HG02884 (cell line): ENCODE data around the gene ARX.

Experiments
- ATAC-seq: cut with Tn5 transposase; IDR thresholded peaks from one replicate; pipeline ENCODE4 v1.9.1; 2021; ENCODE audit warnings: mild to moderate bottlenecking, moderate library complexity; ENCODE audit not compliant: unreplicated experiment

The ARX gene

DNA sequence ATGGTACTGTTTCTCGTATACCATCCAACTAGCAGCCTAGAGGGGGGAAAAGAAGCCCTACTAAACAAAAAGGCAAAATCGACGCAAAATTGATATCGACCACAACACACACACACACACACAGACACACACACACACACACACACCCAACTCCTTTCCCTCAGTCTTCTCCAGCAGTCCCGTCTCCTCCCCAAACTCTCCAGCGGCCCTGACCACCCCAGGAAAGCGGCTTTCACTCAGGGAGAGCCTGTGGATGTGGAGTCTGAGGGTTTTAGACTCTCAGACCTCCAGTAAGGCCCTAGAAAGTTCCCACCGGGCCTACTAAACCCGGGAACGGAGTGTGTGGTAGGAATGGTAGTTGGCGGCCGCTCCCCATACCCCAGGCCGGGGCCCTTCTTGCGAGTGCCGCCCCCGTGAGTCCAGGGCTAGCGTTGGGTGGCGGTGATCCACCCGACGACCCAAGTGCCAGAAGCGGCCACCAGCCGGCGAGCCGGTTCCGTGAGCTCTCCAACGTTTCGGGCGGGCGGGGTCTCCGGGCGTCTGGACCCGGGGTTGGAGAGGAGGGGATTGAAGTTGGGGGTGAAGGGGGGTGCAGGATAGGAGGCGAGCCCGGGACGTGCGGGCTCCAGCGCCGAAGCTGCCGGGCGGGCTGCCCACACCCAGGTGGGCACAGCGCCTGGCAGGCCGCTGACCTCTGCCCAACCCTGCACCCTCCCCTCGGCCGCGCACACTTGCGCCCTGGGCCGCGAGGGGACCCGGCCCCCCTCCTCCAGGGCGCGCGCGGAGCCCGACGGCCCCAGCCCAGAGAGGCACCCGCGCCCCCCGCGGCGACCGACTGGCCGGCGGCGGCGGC, 13.7 kb downstream of the ARX start:
- ATAC-seq: no peak

DNA sequence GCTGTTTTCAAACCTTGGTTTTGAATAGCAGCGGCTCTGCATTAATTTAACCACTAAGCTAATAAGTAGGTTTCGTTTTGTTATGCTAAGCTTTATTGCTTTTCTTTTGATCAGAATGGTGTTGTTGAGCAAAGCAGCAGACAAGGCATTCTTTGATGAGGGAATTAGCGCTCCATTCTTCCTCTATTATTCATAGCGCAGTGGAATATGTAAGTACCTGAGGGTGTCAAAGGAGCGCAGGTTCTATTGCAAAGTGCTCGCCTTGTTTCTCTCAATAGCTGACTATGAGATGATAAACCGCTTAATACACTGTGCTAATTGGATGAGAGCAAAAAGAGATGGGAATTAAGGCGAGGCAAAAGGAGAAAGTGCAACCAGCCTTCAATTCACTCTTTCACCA, 16.3 kb downstream of the ARX start:
- ATAC-seq: no peak

DNA sequence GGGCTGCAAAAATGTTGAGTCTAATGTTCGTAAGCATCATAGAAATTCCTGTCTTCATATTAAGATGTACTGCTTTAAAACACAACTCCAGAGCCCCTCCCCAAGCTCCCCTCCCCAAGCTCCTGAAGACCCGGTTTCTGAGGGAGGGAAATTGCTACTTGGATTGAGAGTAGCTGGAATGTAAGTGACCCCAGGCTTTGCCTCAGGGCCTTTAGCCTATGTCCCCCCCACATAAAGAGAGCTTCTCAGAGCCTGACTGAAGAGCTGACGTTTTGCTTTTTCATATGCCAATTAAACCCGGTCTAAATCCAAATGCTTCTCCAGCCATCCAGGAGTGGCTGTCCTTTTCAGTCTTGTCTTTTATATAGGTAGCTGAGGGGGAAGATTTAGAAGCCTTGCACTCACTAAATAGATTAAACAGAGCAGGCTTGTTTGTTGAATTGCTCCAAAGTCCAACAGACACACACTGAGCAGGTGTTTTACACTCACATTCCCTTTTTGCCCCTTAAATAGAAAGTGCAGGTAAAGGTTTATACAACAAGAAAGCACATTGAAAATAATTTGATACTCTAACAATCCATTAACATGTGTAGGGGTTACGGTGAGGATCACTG, 19.6 kb downstream of the ARX start:
- no peak for ATAC-seq

DNA sequence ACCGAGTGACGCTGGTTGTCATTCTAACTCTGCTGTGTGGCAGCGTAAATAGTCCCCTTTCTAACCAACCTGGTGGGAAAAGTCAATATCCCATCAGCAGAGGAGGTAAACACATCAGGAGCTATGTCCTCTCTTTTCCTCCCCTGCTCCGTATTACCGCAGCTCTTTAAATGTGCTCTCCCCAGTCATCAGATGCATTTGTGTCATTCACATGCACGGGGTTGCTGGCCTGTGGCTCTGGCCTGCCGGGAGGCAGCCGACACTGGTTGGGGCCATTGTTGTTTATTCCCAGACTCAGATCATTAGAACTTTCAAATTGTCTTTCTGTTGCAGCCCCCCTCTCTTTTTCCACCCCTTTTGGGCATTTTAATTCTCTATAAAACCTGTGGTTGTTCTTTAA, 21.9 kb downstream of the ARX start:
- no peak for ATAC-seq

DNA sequence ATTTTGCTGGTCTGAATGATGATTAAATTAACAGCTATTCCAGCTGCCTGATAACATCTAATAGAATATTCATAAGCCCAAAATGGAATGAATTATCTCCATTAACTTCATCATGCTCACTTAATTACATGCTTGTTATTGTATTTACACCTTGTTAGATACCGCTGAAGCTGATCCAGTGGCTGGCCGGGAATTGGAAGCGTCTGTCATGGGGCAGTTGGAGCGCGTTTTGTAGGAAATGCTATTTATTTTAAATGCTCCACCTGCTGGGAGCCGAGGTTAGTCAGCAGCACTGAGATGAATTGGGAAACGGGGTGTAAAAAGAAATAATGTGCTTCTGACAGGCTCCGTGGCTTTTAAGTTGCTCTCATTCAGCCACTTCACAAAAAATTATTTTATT, 25.2 kb downstream of the ARX start:
- no peak for ATAC-seq

DNA sequence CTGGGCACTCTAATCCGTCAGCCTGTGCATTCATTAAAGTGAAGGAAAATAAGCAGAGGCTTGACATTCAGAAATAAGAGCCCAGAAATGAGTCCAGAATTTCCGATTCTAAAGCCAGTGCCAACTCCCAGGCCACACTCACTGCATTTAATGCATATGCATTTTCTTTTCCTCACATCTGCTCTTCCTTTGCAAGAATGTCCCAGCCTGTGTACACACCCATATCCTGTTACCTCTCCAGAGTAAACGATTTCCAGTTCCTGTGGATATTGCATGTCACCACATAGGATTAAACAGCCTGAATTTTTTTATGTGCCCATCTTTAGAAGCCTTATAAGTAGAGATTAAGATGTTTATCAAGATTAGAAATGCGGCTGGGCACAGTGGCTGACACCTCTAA, 27.5 kb downstream of the ARX start:
- ATAC-seq: no peak

DNA sequence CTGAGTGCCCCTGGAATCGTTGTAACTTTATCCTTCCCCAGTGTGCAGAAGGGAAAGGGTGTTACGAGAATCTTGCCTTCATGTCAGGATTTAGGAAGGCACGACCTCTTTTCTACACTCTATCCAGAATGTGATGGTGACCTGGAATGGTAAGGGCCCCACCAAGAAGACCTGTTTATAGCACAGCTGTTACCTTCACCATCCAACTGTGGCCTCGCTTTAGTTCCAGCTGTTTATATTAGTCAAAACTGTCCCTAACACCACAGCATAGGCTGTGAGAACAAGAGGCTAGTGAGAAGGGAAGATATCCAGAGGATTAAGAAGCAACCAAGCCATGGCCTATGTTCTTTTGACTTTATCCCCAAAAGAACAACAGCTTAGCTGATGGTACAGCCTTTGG, 28.0 kb downstream of the ARX start:
- ATAC-seq: no peak

DNA sequence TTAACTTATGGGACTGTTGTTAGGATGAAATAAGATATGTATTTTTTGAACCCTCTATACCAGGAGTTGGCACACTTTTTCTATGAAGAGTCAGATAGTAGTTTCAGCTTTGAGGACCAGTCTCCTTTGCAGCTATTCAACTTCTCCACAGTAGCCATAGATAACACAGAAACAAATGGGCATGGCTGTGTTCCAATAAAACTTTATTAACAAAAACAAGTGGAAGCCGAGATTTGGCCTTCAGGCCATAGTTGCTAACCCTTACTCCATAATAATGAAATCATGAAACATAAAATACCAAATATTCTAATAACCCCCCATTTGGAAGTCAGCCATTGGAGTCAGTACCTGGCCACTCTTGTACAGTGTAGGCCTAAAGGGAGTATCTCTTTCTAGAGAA, 30.6 kb downstream of the ARX start:
- no peak for ATAC-seq

DNA sequence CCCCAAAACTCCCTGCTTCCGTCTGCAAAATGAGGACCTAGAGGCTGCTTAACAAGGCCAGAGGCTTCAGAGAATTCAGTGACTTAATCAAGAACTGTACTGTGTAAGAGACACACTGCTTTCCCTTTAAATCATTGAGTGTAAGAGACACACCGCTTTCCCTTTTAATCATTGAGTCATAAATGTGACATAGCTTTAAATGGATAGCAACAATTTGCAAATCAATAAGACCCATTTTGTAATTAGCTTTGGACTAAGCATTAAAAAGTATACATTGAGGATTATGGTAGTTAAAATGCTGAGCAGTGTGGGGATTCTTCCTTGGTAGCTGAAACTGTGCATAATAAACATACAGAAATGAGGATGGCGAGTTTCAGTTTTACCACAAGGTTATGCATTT, 31.8 kb downstream of the ARX start:
- no peak for ATAC-seq

DNA sequence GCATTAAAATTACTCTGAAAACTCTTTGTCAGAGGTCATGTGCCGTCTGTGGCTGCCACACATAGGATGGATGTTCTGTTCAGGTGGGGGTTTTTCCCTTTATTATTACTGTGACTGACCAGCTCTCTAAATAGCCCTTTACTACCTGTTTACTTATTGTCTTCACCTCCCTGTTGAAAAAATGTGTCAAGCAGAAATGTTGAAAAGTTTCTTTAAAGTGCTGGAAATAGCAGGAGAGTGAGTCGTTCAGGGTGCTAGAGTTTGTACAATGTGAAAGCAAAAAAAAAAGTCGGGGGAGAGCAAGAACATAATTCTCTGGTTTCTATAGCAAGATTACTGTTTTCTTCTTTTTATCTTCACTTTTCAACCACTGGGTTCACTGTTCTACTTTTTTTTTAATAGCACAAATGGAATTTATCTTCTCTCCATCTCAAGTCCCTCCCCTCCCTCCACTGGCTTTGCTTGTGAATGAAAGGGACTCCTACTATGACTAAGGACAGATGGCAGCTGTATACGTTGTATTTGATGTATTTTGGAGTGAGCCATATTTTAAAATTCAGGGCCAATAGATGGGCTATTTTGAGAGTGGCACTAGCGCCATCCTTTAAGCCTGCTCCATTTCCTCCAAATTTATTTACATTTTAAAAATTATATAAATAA, 33.3 kb downstream of the ARX start:
- no peak for ATAC-seq

DNA sequence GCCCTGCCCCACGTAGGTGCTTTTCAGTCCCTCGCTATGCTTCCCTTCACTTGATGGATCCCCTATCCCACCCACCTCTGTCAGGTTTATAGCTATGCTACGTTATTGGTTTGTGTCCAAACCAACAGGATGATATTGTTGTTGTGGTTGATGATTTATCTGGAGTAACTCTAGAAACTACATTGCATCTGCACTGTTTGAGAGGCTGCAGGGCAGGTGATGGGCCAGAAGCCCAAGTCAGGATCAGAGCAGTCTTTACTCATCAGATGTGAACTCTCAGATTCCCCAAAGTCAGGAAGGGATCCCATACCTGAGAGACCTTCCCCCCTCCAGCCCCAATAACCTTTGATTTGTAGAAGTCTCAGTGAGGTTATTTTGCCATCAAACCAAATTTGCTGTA, 34.7 kb downstream of the ARX start:
- ATAC-seq: no peak

DNA sequence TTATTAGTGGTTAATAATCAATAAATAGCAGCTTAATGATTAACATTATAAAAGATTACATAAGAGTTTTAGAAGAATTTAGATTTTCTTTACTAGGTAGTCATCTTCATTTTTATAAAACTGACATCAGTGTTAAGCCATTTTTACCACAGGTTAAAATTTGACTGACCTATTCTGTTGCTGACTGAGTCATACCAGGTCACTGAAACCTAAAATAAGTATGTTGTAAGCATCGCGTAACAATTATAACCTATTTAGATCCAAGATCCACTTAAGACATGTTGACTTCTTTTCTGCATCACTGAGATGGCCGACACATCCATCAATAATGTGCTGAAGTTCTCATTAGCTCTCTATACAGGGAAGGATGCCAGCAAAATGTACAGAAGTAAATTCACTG, 36.7 kb downstream of the ARX start:
- no peak for ATAC-seq

DNA sequence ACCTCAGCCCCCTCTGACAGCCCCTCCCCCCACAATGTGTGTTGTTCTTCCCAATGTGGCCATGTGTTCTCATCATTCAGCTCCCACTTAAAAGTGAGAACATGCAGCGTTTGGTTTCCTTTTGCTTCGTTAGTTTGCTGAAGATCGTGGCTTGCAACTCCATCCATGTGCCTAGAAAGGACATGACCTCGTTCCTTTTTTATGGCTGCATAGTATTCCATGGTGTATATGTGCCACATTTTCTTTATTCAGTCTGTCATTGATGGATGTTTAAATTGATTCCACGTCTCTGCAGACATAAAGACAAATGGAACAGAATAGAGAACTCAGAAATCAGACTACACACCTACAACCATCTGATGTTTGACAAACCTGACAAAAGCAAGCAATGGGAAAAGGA, 46.0 kb downstream of the ARX start:
- no peak for ATAC-seq

DNA sequence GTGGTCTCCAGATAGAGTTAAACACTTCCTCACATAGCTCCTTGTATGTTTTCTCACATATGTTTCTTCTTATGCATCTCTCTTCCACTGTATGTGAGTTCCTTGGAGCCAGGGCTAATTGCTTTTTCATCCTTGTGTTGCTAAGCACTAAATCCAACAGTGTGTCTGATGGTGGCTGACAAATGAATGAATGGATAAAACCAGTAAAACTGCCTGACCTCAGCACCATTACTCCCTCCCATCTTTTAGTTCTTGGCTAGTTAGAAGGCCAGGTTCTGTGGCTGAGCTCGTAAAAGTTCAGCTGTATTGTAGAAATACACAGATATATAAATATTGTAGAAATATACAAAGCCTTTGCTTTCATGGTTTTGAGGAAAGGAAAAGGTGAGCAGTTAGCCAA, 50.4 kb downstream of the ARX start:
- ATAC-seq: no peak

DNA sequence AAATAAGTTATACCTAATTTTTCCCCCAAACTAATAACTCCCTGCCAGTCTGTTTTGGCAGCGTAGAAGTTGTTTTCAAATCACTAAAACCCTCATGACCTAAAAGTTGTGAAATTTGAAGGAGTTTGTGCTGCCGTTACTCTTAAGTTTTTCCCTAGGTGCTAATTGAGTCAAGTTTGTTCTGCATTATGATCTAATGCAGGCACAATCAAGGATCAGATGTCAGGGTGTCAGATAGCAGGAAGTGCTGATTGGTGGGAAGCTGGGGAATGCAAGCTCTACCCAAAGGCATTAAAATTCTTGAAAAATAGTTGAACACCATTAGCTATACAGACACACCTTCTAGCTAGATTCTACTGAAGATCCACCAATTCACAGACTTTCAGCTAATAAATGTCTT, 51.9 kb downstream of the ARX start:
- no peak for ATAC-seq

DNA sequence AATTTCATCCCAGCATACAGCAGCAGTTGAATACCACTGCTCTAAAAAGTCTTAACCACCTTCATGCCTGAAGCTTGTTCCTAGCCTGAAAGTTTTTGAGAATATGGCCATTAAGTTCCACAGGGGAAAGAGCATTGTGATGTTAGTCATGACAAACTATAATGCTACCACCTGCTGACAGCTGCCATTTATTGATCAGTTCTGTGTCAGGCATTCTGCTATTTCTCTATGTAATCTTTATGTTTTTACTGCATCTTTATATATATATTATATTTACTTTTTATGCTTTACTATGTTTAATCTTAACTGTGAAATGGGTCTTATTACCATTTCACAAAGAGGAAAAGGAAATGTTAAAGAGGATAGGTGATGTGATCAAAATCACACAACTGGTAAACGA, 54.0 kb downstream of the ARX start:
- no peak for ATAC-seq

DNA sequence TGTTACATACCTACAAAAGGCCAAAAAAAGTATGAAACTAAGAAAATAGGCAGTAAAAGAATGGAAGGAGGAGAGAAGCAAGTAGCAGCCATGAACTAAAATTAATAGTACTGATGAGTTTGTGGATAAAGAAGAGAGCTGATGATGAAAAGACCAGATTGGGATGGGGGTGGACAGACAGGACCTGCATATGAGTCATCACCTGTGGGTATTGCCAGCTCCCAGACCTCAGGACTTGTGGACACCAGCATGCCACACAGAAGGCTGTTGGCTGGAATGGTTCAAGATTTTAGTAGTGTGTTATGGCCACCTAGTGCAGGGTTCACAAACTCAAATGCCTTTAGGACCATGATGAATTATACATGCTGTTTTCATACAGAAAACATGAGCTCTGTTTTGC, 58.9 kb downstream of the ARX start:
- ATAC-seq: no peak

DNA sequence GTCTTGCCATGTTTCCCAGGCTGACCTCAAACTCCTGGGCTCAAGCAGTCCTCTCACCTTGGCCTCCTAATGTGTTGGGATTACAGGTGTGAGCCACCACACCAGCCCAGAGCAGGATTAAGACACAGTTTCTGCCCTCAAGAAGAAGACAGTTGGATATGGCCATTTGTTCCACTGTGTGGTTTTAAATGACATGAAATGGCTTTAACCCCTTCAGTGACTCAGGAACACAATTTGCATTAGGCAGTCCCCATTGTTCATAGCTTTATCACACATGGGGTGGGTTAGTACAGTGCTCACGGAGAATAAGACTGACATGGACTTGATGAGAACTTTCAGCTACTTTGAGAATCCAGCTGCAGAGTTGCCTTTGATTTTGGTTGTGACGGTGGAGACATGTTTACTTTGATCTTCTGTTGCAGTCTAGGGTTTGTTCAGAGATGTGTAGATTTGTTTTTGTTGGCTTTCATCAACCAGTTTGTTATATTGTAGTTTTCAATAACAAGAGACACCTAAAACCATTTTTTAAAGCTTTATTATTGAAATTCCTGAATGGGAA, 60.3 kb downstream of the ARX start:
- ATAC-seq: no peak

DNA sequence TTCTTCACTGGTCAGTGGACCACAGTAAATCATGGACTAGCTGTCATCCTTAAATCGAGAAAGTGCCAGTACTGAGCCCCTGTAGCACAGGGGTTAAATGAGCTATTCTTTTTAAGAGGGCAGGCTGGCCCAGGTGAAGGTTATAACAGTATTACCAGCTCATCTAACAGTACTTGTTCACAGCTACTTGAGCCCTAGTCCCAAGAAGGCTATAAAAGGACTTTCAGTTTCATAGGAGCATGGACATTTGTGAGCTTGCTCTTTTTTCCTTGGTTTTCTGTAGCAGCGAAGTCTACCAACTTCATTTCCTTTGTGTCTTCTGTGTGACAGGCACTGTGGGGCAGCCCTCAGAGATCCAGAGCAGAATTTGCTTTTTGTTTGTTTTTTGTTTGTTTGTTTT, 61.0 kb downstream of the ARX start:
- ATAC-seq: no peak
